Suprapubic skin (tissue), 4 donors: ENCODE results near the gene FNBP1.

Experiments used
- CTCF ChIP-seq, 2 donors: fragments of 200-600 bp in 1 of 2; fragments of 450-650 bp in 1 of 2; sonication (generic) in 1 of 2; IDR thresholded peaks; one replicate each; pipeline ENCODE4 v1.5.1; 2016 to 2019; ENCODE audit warnings: antibody characterized with exemption in 2 of 2, mild to moderate bottlenecking in 1 of 2, moderate library complexity in 1 of 2
- EP300 ChIP-seq: sonication (generic); formaldehyde crosslinking; IDR thresholded peaks from one replicate; pipeline ENCODE4 v1.6.1; 2017; ENCODE audit warnings: antibody characterized with exemption
- POLR2A ChIP-seq, 2 donors: fragments of 450-650 bp; IDR thresholded peaks; one replicate each; pipeline ENCODE4 v1.6.1; 2017; ENCODE audit warnings: antibody characterized with exemption in 2 of 2, mild to moderate bottlenecking in 2 of 2, moderate library complexity in 2 of 2
- POLR2AphosphoS5 ChIP-seq, 3 donors: sonication (generic); formaldehyde crosslinking; IDR thresholded peaks; one replicate each; pipeline ENCODE4 v1.6.1; 2017; ENCODE audit warnings: antibody characterized with exemption in 3 of 3

DNA sequence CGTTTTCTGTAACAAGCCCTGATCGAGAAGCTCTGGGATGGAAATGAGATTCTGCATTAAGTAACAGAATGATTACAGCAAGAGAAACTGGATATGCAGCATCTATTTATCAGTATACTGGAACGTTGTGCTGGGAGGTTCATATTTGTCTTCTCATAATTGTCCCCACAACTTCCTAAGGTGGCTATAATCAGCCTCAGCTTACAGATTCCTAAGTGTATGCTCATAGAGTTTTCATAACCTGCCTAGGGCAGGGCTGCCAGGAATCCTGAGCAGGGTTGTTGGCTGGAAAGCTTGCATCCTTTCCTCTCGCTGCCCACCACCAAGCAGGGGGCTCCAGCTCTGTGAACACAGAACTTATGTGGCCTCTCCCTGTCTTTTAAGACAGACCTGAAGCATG, 70.2 kb downstream of the FNBP1 start:
- TF ChIP-seq POLR2A (IDR thresholded peaks at IDR 0.05) (no peak), POLR2AphosphoS5 (IDR thresholded peaks at IDR 0.05) (no peak), CTCF (IDR thresholded peaks at IDR 0.05) (no peak), EP300 (no peak)
